Measurements from ENCODE around the gene ZNF726. TPM values are rescaled to one million over a fixed set of nuclear protein-coding genes. Genes with fewer than 3 reads are reported as not detected.
"Not testable (repeated sequence)": the region's sequence is repeated elsewhere in the genome, so short reads cannot be mapped to it uniquely, and the experiment has no call there.

Gene ZNF726
- total RNA-seq, 2 experiments from 2014 or later, result 2.6 to 3.5 TPM

- H3K9me3 Mint-ChIP-seq, result peaks cover 13% of the 10 kb centered on the region
- no peaks in the 10 kb centered on the region for H3K27me3 Mint-ChIP-seq
- POLR2A ChIA-PET, result no interaction called here
Measured at GRCh38 chr19:23957660-23958281, 43.1 kb downstream of the ZNF726 start.

GRCh38 chr19:23963396-23963795 lies 48.7 kb downstream of the ZNF726 start:
- H3K27ac ChIP-seq (ENCODE audit: low read depth in 1 of 2, low read length in 2 of 2); H3K36me3 ChIP-seq (ENCODE audit: insufficient read depth, low read length); H3K27ac Mint-ChIP-seq; H3K9me3 Mint-ChIP-seq; DNase-seq; H3K4me1 ChIP-seq (ENCODE audit: insufficient read depth, low read length); H3K4me3 ChIP-seq (ENCODE audit: low read length); H3K4me1 Mint-ChIP-seq (ENCODE audit: low read depth); H3K4me3 Mint-ChIP-seq; CTCF ChIA-PET; intact Hi-C loops (cut with DNase I, micrococcal nuclease); H3K27me3 ChIP-seq (ENCODE audit: control insufficient read depth in 1 of 2, insufficient read depth in 2 of 2, low read length in 2 of 2); ATAC-seq (ENCODE audit: poor library complexity); H3K36me3 Mint-ChIP-seq (ENCODE audit: low read depth): not testable (repeated sequence)
- peaks cover 4 to 18% of the 10 kb centered on the region in 2 experiments for H3K9me3 ChIP-seq (ENCODE audit: control insufficient read depth in 1 of 2, insufficient read depth in 1 of 2, low read length in 2 of 2)
- H3K27me3 Mint-ChIP-seq, result peaks cover 11% of the 10 kb centered on the region
- POLR2A ChIA-PET, result interaction anchor here (0.6 kb wide), 1 partner anchor 1960 kb away, joined by 3 read pairs; no protein-coding TSS in a partner anchor

More at GRCh38 chr19:23957660-23958281, 43.1 kb downstream of the ZNF726 start:
- Histone ChIP-seq H3K4me3 (ENCODE audit: low read length) (no peak overlapping the region), H3K36me3 (ENCODE audit: insufficient read depth, low read length) (no peaks in the 10 kb centered on the region), H3K27me3 (ENCODE audit: control insufficient read depth in 1 of 2, insufficient read depth in 2 of 2, low read length in 2 of 2) (no peaks in the 10 kb centered on the region), H3K27ac (ENCODE audit: low read depth in 1 of 2, low read length in 2 of 2) (no peak overlapping the region), H3K9me3 (ENCODE audit: control insufficient read depth in 1 of 2, insufficient read depth in 1 of 2, low read length in 2 of 2) (peaks cover 0 to 5% of the 10 kb centered on the region in 2 experiments), H3K4me1 (ENCODE audit: insufficient read depth, low read length) (no peaks in the 10 kb centered on the region)
- no peaks in the 10 kb centered on the region for H3K36me3 Mint-ChIP-seq (ENCODE audit: low read depth)
- H3K27ac Mint-ChIP-seq, result no peak overlapping the region
- CTCF ChIA-PET, result no interaction called here
- H3K4me1 Mint-ChIP-seq (ENCODE audit: low read depth), result no peaks in the 10 kb centered on the region
- H3K4me3 Mint-ChIP-seq, result no peak overlapping the region
- intact Hi-C loops (cut with DNase I, micrococcal nuclease), result no loop called here
- DNase-seq (no peak), ATAC-seq (ENCODE audit: poor library complexity) (no peak)
- TF ChIP-seq CTCF (IDR thresholded peaks at IDR 0.05), result no peak

GRCh38 chr19:23963881-23964280 lies 49.2 kb downstream of the ZNF726 start:
- H3K27ac Mint-ChIP-seq; CTCF ChIA-PET; intact Hi-C loops (cut with DNase I, micrococcal nuclease); H3K4me3 Mint-ChIP-seq; DNase-seq; H3K9me3 Mint-ChIP-seq; H3K4me1 Mint-ChIP-seq (ENCODE audit: low read depth); H3K4me1 ChIP-seq (ENCODE audit: insufficient read depth, low read length); H3K27ac ChIP-seq (ENCODE audit: low read depth in 1 of 2, low read length in 2 of 2); H3K36me3 ChIP-seq (ENCODE audit: insufficient read depth, low read length); H3K36me3 Mint-ChIP-seq (ENCODE audit: low read depth); H3K27me3 ChIP-seq (ENCODE audit: control insufficient read depth in 1 of 2, insufficient read depth in 2 of 2, low read length in 2 of 2); H3K4me3 ChIP-seq (ENCODE audit: low read length); ATAC-seq (ENCODE audit: poor library complexity); POLR2A ChIA-PET: not testable (repeated sequence)
- peaks cover 4 to 18% of the 10 kb centered on the region in 2 experiments for H3K9me3 ChIP-seq (ENCODE audit: control insufficient read depth in 1 of 2, insufficient read depth in 1 of 2, low read length in 2 of 2)
- peaks cover 16% of the 10 kb centered on the region for H3K27me3 Mint-ChIP-seq

GRCh38 chr19:23964334-23964733 lies 49.6 kb downstream of the ZNF726 start:
- H3K4me1 ChIP-seq (ENCODE audit: insufficient read depth, low read length); intact Hi-C loops (cut with DNase I, micrococcal nuclease); H3K27ac Mint-ChIP-seq; CTCF ChIA-PET; ATAC-seq (ENCODE audit: poor library complexity); H3K4me3 Mint-ChIP-seq; H3K4me3 ChIP-seq (ENCODE audit: low read length); DNase-seq; H3K36me3 ChIP-seq (ENCODE audit: insufficient read depth, low read length); H3K9me3 Mint-ChIP-seq; H3K27me3 ChIP-seq (ENCODE audit: control insufficient read depth in 1 of 2, insufficient read depth in 2 of 2, low read length in 2 of 2); H3K27ac ChIP-seq (ENCODE audit: low read depth in 1 of 2, low read length in 2 of 2); H3K4me1 Mint-ChIP-seq (ENCODE audit: low read depth); POLR2A ChIA-PET; H3K36me3 Mint-ChIP-seq (ENCODE audit: low read depth): not testable (repeated sequence)
- H3K27me3 Mint-ChIP-seq, result peaks cover 21% of the 10 kb centered on the region
- H3K9me3 ChIP-seq (ENCODE audit: control insufficient read depth in 1 of 2, insufficient read depth in 1 of 2, low read length in 2 of 2), result peaks cover 4 to 18% of the 10 kb centered on the region in 2 experiments
